ENCODE results near the gene JAGN1.

DNA sequence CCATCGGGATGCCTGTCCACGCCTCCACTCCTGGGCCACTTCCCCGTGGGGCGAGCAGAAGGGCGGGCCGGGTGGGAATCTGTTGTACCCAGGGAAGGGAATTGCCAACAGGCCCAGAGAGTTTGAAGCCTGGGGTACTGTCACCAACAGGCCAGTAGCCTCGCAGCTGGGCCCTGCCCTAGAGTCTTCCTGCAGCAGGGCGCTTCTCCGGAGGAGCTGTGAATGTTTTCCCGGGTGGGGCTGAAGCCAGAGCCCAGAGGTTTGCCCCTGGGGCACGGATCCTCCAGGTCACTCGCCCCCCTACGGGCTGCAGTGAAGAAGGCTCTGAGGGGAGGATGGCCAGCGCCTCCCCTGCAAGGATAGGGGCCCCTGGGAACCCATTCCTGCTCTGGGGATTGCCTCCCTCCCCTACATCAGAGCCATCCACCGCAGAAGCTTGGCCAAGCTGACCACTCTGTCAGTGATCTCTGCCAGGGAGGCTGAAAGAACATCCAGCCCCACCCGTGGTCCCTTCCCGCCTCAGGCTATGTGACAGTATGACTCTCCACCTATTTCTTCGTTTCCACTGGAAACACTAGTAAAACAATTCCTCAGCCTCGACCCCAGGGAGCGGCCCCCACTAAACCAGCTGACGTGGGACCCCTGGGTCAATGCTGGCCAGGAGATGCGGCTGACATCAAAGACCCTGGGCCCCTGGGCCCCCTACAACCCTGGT, 27.2 kb upstream of the JAGN1 start:
- TF ChIP-seq, protein P1, sequence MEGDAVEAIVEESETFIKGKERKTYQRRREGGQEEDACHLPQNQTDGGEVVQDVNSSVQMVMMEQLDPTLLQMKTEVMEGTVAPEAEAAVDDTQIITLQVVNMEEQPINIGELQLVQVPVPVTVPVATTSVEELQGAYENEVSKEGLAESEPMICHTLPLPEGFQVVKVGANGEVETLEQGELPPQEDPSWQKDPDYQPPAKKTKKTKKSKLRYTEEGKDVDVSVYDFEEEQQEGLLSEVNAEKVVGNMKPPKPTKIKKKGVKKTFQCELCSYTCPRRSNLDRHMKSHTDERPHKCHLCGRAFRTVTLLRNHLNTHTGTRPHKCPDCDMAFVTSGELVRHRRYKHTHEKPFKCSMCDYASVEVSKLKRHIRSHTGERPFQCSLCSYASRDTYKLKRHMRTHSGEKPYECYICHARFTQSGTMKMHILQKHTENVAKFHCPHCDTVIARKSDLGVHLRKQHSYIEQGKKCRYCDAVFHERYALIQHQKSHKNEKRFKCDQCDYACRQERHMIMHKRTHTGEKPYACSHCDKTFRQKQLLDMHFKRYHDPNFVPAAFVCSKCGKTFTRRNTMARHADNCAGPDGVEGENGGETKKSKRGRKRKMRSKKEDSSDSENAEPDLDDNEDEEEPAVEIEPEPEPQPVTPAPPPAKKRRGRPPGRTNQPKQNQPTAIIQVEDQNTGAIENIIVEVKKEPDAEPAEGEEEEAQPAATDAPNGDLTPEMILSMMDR (conservative IDR thresholded peaks at IDR 0.05 in 1 of 2, IDR thresholded peaks at IDR 0.05 in 1 of 2; ENCODE audit: extremely low read depth in 1 of 2, insufficient read depth in 1 of 2, low read depth in 1 of 2, low read length in 2 of 2): no peak
- TF ChIP-seq EZH2 (IDR thresholded peaks at IDR 0.05; ENCODE audit: borderline replicate concordance, low read length): no peak

Data from mammary epithelial cell (primary cell).